Mesothelial cell of epicardium (in vitro differentiated cells): ENCODE data around the gene MAU2. TPM values are rescaled to one million over a fixed set of nuclear protein-coding genes. Genes with fewer than 3 reads are reported as not detected.
"Not testable (repeated sequence)": the region's sequence is repeated elsewhere in the genome, so short reads cannot be mapped to it uniquely, and the experiment has no call there.

Source experiments
- DNase-seq, 2 experiments: peaks; one replicate each; pipeline ENCODE4 v3.0.0; 2021; ENCODE audit warnings: low spot score in 2 of 2; ENCODE audit not compliant: unreplicated experiment in 2 of 2
- H3K27ac Mint-ChIP-seq: 2 replicates; pipeline ENCODE4 v1.8.0; 2021; ENCODE audit warnings: mixed read lengths
- H3K27me3 Mint-ChIP-seq: 2 replicates; pipeline ENCODE4 v1.8.0; 2021; ENCODE audit warnings: low read depth, mixed read lengths
- H3K36me3 Mint-ChIP-seq: 2 replicates; pipeline ENCODE4 v1.8.0; 2021; ENCODE audit warnings: mixed read lengths
- H3K4me1 Mint-ChIP-seq: 2 replicates; pipeline ENCODE4 v1.8.0; 2021; ENCODE audit warnings: mixed read lengths
- H3K4me3 Mint-ChIP-seq: 2 replicates; pipeline ENCODE4 v1.8.0; 2021; ENCODE audit warnings: mild to moderate bottlenecking, moderate library complexity, mixed read lengths
- H3K9me3 Mint-ChIP-seq: 2 replicates; pipeline ENCODE4 v1.8.0; 2021; ENCODE audit warnings: mixed read lengths
- total RNA-seq: library from RNA; stranded (reverse); gene quantifications from 3 replicates; pipeline ENCODE4 v1.2.1, GENCODE V29; 2021
- TF ChIP-seq, protein P1 (sequence below): fragments of 200-600 bp; sonication (generic); IDR thresholded peaks from one replicate; pipeline ENCODE4 v1.5.0; 2021; ENCODE audit warnings: antibody characterized with exemption; ENCODE audit not compliant: unreplicated experiment

MAU2 gene
- total RNA-seq, 1 donor from 2014 or later, result 107 TPM

GRCh38 chr19:19349365-19349764 lies 28.7 kb downstream of the MAU2 start:
- Mint-ChIP-seq H3K36me3 (peaks cover 33% of the 10 kb centered on the region), H3K4me1 (no peaks in the 10 kb centered on the region), H3K27me3 (no peaks in the 10 kb centered on the region), H3K9me3 (no peaks in the 10 kb centered on the region), H3K27ac (no peak overlapping the region), H3K4me3 (no peak overlapping the region)
- TF ChIP-seq, protein P1, sequence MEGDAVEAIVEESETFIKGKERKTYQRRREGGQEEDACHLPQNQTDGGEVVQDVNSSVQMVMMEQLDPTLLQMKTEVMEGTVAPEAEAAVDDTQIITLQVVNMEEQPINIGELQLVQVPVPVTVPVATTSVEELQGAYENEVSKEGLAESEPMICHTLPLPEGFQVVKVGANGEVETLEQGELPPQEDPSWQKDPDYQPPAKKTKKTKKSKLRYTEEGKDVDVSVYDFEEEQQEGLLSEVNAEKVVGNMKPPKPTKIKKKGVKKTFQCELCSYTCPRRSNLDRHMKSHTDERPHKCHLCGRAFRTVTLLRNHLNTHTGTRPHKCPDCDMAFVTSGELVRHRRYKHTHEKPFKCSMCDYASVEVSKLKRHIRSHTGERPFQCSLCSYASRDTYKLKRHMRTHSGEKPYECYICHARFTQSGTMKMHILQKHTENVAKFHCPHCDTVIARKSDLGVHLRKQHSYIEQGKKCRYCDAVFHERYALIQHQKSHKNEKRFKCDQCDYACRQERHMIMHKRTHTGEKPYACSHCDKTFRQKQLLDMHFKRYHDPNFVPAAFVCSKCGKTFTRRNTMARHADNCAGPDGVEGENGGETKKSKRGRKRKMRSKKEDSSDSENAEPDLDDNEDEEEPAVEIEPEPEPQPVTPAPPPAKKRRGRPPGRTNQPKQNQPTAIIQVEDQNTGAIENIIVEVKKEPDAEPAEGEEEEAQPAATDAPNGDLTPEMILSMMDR, result no peak
- DNase-seq, result no peak

DNA sequence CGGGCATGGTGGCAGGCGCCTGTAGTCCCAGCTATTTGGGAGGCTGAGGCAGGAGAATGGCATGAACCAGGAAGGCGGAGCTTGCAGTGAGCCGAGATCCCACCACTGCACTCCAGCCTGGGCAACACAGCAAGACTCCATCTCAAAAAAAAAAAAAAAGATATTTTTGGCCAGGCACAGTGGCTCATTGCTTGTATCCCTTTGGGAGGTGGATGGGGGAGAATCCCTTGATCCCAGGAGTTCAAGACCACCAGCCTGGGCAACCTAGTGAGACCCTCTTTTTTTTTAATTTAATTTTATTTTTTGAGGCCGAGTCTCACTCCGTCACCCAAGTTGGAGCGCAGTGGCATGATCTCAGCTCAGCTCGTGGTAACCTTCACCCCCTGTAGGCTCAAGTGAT lies 30.1 kb downstream of the MAU2 start:
- H3K27ac Mint-ChIP-seq, DNase-seq, H3K4me1 Mint-ChIP-seq, H3K4me3 Mint-ChIP-seq, H3K27me3 Mint-ChIP-seq, H3K9me3 Mint-ChIP-seq: not testable (repeated sequence)
- peaks cover 28% of the 10 kb centered on the region for H3K36me3 Mint-ChIP-seq

GRCh38 chr19:19352823-19353222 lies 32.2 kb downstream of the MAU2 start:
- no peak for DNase-seq
- H3K4me3 Mint-ChIP-seq, result no peak overlapping the region
- no peaks in the 10 kb centered on the region for H3K4me1 Mint-ChIP-seq
- H3K27ac Mint-ChIP-seq, result no peak overlapping the region
- TF ChIP-seq, protein P1, result no peak
- H3K36me3 Mint-ChIP-seq, result peaks cover 22% of the 10 kb centered on the region
- H3K9me3 Mint-ChIP-seq, result no peaks in the 10 kb centered on the region
- H3K27me3 Mint-ChIP-seq, result no peaks in the 10 kb centered on the region

DNA sequence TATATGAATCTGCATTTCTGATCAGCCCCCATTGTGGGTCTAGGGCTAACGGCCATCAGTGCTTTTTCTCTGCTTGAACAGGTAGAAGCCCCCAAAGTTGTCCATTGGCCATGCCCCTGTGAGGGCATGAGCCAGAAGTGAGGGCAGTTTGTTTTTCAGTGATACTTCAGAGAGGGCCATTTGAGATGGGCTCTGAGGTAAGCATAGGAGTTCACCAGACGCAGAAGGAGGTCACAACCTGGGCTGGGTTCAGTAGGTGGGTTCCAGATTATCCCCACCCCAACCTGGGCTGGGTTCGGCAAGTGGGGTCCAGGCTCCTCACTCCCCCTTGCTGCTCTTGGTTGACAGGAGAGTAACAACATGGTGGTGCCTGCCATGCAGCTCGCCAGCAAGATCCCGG lies 33.4 kb downstream of the MAU2 start:
- Mint-ChIP-seq H3K27me3 (no peaks in the 10 kb centered on the region), H3K9me3 (no peaks in the 10 kb centered on the region), H3K4me1 (no peaks in the 10 kb centered on the region), H3K4me3 (no peak overlapping the region), H3K27ac (no peak overlapping the region), H3K36me3 (peaks cover 20% of the 10 kb centered on the region)
- TF ChIP-seq, protein P1, result no peak
- DNase-seq, result no peak

DNA sequence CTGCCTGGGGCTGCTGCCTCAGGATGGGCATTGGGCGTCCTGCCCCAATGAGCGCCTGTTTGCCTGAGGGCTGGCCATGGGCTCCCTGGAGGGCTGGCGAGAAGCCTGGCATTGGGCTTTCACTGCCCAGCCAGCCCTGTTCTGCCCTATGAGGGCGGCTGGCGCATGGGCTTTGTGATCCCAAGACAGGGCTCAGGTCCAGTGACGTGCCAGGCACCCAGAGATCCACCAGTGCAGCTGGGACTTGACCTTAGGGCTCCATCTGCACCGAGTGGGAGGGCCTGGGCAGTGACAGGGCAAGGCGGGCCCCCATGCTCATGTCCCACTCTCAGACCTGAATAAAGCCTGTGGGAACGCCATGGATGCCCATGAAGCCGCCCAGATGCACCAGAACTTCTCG lies 34.3 kb downstream of the MAU2 start:
- Mint-ChIP-seq H3K36me3 (peaks cover 13% of the 10 kb centered on the region), H3K9me3 (no peaks in the 10 kb centered on the region), H3K27me3 (no peaks in the 10 kb centered on the region), H3K4me1 (no peaks in the 10 kb centered on the region), H3K4me3 (no peak overlapping the region), H3K27ac (no peak overlapping the region)
- TF ChIP-seq, protein P1, result no peak
- DNase-seq, result no peak

DNA sequence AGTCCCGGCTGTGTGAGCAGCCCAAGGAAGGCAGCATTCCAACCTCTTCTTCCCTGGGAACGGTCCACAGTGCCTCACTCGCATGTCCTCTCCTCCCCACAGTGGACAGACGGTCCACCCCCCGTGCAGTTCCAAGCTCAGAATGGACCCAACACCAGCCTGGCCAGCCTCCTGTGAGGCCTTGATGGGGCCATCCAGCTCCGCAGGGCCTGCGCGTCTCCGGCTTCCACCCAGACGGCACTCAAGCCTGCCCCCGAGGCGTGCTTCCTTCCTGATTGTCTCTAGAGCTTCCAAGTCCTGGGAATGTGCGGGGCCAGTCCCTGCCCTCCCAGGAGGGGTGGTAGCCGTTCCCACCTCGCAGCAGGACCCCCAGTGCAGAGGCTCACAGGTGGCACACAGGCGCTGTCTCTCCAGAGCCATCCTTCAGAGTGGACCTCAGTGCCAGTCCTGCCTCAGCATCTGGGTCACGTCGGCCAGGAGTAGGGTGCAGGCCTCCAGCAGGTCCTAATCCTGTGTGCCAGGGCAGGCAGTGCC lies 35.0 kb downstream of the MAU2 start:
- no peaks in the 10 kb centered on the region for H3K9me3 Mint-ChIP-seq
- no peaks in the 10 kb centered on the region for H3K27me3 Mint-ChIP-seq
- H3K4me1 Mint-ChIP-seq, result no peaks in the 10 kb centered on the region
- H3K4me3 Mint-ChIP-seq, result no peak overlapping the region
- peaks cover 13% of the 10 kb centered on the region for H3K36me3 Mint-ChIP-seq
- H3K27ac Mint-ChIP-seq, result no peak overlapping the region
- DNase-seq, result no peak
- TF ChIP-seq, protein P1, result no peak
